NK-92 (cell line): ENCODE data around the gene TMEM132E.

Source experiments
- DNase-seq: peaks from one replicate; lab custom pipeline; 2025; ENCODE audit not compliant: unreplicated experiment; lab: John Stamatoyannopoulos, UW

TMEM132E gene

DNA sequence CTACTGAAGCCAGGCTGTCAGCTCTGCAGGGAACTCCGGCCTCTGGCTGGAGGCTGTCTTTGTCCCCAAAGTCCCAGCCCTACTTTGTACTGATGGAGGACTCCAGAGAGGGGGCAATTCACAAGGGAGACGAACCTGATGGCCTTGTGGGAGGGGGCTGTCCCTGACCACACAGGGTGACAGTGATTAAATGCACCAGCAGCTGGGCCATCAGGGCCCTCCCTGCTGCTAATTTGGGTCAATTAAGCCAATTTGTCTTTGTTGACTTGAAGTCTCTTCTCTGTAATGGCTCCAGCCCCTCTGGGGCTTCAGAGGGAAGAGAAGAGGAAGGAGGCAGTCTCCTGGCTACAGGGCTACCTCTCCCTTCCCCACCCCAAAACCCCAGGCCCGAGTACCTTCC, 22.0 kb downstream of the TMEM132E start:
- DNase-seq = no peak

- DNase-seq = no peak
These were observed 24.6 kb downstream of the TMEM132E start for GRCh38 chr17:34603974-34604373.

DNA sequence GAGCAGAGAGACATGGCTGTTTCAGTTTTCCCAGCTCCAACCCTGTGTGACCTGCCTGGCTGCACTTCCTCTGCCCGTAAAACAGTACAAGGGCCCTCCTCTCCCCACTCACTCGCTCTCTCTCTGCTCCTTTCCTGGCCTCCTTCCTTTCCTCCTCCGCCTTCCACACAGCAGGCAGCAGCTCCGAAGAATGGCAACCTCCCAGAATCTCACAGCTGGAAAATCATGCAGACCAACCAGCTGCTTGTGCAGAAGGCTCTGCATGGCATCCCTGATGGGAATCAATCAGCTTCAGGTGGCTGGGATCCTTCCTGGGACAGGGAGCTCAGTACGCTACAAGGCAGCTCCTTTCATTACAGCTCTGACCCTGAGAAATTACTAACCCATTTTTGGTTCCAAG, 27.4 kb downstream of the TMEM132E start:
- no peak for DNase-seq

GRCh38 chr17:34607917-34608316, 28.5 kb downstream of the TMEM132E start:
- no peak for DNase-seq

- no peak for DNase-seq
These were observed 29.8 kb downstream of the TMEM132E start for GRCh38 chr17:34609210-34609609.

DNA sequence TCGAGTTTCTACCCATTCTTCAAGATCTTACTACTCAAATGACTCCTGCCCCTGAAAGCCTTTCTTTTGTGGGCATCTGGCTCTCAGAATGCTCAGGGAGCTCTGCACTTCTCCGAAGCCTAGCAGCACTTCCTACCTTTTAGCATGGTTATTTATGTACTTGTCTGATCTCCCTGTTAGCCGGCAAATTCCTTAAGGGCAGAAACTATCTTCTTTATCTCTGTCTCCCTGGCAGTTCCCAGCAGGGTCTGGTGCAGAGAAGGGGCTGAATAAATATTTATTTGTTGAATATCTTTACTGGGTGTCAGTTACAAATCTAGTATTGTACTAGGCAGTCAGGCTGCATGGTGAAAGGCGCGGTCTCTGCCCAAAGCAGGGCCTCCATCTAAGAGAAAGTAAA, 30.7 kb downstream of the TMEM132E start:
- DNase-seq = no peak

DNA sequence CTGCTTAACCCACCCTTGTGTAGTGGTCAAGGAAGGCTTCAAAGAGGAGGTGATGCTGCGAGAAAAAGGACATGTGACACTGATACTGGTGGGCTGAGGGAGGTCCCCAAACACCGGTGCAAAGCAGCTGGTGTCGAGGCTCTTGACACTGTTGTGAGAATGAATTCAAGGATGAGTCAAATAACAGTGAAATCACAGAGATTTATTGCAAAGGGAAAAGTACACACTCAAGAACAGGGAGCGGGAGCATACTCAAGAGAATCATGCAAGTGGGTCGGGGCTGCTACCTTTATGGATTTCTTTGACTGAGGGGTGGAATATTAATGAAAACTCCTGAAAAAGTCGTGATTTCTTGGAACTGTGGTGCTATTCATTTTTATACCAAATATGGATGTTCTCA, 31.1 kb downstream of the TMEM132E start:
- DNase-seq = no peak

GRCh38 chr17:34613064-34614019, 34.0 kb downstream of the TMEM132E start:
- no peak for DNase-seq

GRCh38 chr17:34614698-34615097, 35.3 kb downstream of the TMEM132E start:
- DNase-seq = no peak

DNA sequence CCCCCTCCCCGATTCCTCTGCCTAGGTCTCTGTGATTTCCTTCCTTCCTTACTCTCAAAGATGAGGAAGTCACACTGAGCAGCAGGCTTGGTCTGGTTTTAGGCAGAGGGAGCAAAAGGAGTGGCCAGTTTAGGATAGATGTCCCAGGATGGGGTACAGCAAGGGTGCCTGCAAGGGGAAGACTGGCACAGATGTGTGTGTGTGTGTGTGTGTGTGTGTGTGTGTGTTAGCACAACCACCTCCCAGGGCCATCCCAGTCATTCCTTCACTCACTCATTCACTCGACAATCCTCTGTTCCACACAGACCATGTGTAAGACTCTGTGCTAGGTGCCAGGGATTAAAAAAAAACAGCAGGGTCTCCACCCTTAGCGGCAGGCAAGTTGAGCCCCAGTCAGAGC, 35.9 kb downstream of the TMEM132E start:
- no peak for DNase-seq

GRCh38 chr17:34616148-34616547, 36.8 kb downstream of the TMEM132E start:
- DNase-seq = no peak

GRCh38 chr17:34617398-34617797, 38.0 kb downstream of the TMEM132E start:
- no peak for DNase-seq

DNA sequence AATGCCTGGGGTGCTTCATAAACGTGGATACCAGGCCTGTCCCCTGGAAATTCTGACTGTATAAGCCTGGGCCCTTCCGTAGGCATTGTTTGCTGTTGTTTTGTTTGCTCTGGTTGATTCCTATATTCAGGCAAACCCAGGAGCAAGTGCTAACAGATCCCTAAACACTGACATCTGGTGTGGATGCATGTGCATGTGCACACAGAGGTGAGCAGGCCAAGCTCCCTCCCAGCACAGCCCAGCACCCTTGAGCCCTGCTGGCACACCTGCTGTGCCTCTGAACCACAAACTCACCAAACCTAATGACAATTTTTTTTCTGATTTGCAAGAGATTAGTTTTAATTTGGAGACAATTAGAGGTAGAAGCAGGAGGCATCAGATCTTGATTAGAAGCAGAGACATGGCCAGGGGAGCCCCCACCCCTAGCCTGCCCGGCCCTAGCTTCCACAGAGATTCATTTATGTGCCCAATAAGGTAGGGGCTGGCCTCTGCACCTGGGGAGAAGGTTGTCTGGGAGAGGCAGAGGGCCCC, 40.4 kb downstream of the TMEM132E start:
- DNase-seq = no peak

GRCh38 chr17:34620458-34620857, 41.1 kb downstream of the TMEM132E start:
- no peak for DNase-seq

DNA sequence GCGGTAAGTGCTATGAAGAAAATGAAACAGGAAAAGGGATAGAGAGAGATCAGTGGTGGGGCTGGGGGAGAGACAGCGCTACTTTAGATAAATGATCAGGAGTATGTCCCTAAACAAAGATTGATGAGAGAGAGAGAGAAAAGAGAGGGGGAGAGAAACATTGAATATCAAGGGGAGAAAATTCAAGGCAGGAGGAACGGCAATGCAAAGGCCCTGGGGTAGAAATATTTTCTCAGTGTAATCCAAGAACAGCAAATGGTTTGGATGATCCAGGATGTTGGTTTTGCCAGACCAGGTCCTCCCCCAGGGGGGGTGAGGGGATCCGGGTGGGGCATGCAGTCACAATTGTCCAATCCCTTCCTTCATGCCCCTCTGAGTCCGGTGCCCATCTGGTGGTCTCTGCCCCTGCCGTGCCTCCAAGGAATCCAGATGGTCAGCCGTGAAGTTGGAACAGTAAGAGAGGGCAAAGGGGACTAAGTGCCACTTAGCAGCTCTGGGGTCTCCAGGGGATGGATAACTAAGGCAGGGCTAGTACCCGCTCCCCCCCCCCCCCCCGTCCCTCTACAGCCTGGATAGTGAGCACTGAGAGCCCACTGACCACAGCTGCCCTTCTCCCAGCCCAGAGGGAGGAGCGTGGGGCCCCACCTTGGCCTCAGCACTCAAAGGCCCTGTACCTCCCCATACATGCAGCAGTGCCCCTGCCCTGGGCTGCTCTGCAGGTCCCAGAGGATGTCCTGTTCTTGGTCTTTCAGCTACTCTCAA, 43.7 kb downstream of the TMEM132E start:
- no peak for DNase-seq

- DNase-seq = no peak
These were observed 44.7 kb downstream of the TMEM132E start for GRCh38 chr17:34623856-34624766.

- DNase-seq = no peak
These were observed 45.5 kb downstream of the TMEM132E start for GRCh38 chr17:34624767-34625383.

GRCh38 chr17:34626121-34626681, 46.8 kb downstream of the TMEM132E start:
- no peak for DNase-seq

GRCh38 chr17:34628879-34629278, 49.5 kb downstream of the TMEM132E start:
- DNase-seq = no peak

DNA sequence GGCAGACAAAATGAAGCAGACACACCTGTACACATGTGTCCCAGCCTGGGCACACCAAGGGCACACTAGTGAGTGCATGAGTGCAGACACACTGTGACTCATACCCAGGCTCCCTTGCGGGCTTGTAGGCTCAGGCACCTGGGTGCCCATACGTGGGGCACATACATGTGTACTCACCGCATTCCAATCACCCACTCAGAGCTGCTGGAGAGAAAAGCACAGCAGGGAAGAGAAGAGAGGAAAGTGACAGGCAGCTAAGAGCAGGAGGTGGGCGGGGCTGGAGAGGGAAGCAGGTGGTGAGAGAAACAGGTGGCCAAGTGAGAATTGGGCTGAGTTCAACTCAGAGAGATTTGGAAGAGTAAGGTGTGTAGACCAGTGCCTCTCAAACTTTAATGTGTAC, 54.0 kb downstream of the TMEM132E start:
- no peak for DNase-seq
